GM18951 (cell line): ENCODE measurements around the gene C12orf75.
"Not testable (repeated sequence)": the region's sequence is repeated elsewhere in the genome, so short reads cannot be mapped to it uniquely, and the experiment has no call there.

Experiments
- POLR2A ChIP-seq: IDR thresholded peaks from 4 replicates; pipeline ENCODE4 v1.6.1; 2011; ENCODE audit warnings: mild to moderate bottlenecking; ENCODE audit not compliant: insufficient read length, insufficient read depth; ENCODE audit errors: extremely low read depth
- in situ Hi-C: fragments of 300-500 bp; cut with MboI; formaldehyde crosslinking; loops from one replicate; pipeline ENCODE4 v1.12.0; 2022; ENCODE audit warnings: low sequenced_read_pairs, mixed read lengths, inconsistent platforms; ENCODE audit not compliant: unreplicated experiment

The C12orf75 gene

DNA sequence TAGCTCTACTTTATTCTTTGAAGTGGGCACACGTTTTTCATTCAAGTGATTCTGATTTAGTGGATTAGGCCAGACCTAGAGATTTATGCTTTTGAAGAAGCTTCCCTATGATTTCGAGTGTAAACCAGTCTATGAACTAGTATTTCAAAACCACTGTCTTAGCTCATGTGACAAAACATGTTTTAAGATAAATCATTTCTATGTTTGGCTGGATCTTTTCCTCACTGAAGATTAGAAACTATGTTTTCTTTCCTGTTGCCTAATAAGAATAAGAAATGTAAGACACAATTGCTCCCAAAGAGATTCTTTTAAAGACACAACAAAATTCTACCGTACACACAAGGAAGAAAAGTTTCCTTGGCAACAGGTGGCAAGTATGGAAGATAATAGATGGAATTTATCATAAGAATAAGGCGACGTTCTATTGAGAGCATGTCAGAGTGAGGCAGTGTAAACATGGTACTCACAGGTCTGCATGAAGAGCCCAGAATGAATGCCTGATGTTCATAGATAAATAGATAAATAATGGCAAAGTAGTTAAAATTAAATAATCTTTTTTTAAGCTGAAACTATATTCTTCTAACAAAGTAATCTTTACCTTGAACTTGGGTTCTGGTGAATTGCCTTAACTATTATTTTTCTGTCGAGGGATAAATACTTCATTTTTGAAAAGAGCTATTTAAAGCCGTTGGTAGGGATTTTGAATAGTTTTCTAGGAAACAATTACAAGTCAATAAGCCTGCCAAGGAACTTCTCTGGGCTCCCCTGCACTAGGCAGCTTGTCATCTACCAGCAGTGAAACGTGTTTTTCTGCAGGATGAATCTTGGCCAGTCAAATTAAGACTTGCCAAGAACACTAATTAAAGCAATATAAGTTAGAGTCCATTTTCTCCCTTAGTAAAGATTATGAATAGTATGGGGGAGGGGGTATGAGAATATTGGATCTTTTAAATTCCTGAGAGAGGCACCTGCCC is 34.1 kb upstream of the C12orf75 start:
- no peak for TF ChIP-seq POLR2A
- in situ Hi-C loops, result no loop called here

DNA sequence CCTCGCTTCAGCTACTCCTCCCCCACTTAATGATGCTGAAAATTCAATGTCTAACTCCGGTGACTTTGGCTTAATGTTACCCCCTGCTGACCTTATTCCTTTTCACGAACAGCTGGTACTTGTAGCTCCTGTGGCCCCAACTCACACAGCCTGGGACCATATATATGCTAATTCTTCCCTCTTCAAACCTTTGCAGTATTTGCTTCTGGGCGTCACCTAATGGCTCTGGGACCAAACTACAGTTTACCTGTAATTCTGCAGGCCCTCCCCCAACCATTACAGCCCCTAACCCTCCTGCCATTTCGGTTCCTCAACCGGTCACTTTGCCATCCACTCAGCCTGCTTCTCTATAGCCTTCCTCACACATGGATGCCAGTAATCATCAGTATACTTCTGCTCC is 29.6 kb upstream of the C12orf75 start:
- in situ Hi-C loops, result no loop called here
- no peak for TF ChIP-seq POLR2A

DNA sequence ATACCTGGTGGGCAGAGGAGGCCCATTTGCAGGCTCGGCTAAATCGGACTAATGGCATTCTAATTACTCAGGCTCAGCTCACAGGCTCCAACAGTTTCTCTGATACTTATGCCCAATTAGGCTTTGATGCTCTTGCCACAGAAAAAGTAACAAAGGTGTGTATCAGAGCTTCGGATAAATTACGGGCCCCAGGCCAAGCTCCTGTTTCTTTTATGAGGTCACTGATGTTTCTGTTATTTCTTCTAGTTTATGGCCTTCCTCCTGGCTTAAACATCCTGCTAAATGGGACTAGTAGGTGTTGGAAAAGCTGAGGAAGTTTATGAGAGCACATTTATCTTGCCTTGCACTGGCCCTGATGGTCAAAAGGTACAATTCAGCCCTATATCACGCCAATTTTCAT is 28.8 kb upstream of the C12orf75 start:
- TF ChIP-seq POLR2A, result no peak
- in situ Hi-C loops, result no loop called here

DNA sequence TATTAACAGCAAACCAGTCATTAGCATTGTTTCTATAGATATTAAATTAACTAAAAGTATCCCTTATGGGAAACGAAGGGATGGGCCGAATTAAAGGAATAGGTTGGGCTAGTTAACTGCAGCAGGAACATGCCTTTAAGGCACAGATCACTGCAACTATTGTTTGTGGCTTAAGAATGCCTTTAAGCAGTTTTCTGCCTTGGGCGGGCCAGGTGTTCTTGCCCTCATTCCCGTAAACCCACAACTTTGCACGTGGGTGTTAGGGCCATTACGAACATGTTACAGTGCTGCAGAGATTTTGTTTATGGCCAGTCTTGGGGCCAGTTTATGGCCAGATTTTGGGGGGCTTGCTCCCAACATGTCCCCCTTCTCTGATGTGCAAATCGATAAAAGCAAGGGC is 27.5 kb upstream of the C12orf75 start:
- in situ Hi-C loops, result not testable (repeated sequence)

DNA sequence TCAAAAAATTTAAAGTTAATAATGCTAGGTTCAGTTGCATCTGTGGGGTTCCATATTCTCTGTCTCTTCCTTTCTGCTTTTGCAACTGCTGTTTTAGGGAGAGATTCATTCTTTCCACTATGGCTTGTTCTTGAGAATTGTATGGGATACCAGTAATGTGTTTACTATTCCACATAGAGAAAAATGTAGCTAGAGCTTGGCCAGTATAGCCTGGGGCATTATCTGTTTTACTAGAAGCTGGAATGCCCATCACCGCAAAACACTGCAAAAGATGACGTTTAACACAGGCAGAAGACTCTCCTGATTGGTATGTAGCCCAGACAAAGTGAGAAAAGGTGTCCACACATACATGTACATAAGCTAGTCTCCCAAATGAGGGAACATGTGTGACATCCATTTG is 25.9 kb upstream of the C12orf75 start:
- in situ Hi-C loops, result not testable (repeated sequence)

DNA sequence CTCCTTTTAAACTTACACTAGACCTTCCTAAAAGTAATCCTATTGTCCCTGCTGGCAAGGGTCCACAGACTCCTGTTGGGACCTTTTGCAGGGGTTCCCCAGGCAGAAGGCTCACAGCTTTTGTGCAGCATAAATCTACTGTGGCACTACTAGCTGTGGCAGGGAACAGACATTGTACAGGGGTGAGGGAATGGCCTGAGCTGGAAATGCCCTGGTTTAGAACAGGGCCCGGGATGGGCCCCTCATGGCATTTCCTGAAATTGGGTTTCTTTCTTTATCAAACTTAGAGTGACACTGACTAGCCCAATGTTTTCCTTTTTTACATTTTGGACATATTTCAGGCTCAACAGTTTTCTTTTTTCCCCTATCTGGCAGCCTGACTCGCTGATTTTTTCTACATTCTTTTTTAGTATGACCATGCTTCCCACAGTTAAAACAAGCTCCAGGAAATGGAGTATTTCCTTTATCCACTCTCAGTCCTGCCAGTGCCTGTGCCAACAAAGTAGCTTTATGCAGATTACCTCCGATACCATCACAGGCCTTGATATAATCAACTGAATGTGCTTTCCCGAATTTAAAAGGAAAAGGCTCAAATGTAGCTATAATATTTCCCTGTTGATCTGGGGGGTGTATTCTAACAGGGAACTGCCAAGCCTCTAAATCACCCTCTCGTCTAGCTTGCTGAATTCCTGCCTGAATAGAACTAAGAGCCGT is 22.7 kb upstream of the C12orf75 start:
- in situ Hi-C loops, result not testable (repeated sequence)

DNA sequence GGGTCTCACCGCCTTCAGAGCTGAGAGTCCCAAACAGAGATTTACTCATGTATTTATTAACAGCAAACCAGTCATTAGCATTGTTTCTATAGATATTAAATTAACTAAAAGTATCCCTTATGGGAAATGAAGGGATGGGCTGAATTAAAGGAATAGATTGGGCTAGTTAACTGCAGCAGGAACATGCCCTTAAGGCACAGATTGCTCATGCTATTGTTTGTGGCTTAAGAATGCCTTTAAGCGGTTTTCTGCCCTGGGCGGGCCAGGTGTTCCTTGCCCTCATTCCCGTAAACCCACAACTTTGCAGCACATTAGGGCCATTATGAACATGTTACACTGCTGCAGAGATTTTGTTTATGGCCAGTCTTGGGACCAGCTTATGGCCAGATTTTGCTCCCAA is 21.7 kb upstream of the C12orf75 start:
- in situ Hi-C loops, result not testable (repeated sequence)

DNA sequence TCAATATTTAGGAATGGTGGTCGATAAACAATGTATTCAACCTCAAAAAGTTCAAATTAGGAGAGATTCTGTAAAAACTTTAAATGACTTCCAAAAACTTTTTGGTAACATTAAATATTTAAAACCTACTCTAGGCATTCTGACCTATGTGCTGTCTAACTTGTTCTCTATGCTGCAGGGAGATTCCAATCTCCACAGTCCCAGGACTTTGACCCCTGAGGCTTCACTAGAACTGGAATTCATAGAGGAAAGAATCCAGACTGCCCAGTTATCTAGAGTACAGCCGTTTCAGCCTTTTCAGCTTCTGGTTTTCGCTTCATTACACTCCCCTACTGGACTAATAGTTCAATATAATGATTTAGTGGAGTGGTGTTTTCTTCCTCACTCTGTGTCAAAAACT is 21.1 kb upstream of the C12orf75 start:
- in situ Hi-C loops, result not testable (repeated sequence)

DNA sequence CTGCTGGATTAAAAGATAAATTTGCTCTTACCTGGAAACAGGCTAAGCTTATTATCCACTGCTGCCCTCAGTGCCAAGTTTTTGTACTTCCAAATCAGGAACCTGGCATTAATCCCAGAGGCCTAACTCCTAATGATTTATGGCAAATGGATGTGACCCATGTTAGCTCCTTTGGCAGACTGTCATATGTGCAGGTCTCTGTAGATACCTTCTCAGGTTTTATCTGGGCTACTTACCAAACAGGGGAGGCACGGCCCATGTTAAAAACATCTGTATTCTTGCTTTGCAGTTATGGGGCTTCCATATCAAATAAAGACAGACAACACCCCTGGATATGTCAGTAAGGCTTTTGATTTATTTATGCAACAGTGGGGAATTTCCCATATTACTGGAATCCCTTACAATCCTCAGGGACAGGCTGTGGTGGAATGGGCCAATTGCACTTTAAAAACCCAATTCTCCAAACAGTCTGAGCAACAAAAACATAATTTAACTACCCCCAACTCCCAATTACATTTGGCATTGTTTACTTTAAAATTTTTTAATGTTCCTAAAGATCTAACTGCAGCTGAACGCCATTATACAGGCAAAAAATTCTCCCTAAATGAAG is 19.9 kb upstream of the C12orf75 start:
- in situ Hi-C loops, result not testable (repeated sequence)

DNA sequence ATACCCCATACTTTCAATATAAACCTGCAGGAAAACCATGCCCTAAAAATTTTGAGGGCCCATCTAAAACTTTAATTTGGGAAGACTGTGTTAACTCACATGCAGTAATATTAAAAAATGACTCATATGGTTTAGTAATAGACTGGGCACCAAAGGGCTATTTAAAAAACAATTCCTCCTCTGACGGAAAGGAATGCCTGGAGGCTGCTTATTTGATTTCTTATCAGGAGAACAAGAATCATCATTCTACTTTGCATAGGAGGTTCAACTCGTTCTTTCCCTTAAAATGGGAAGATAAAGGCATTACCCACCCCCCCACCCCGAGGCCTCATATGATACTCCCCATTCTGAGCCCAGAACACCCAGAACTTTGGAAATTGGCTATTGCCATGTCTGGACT is 18.6 kb upstream of the C12orf75 start:
- in situ Hi-C loops, result not testable (repeated sequence)

DNA sequence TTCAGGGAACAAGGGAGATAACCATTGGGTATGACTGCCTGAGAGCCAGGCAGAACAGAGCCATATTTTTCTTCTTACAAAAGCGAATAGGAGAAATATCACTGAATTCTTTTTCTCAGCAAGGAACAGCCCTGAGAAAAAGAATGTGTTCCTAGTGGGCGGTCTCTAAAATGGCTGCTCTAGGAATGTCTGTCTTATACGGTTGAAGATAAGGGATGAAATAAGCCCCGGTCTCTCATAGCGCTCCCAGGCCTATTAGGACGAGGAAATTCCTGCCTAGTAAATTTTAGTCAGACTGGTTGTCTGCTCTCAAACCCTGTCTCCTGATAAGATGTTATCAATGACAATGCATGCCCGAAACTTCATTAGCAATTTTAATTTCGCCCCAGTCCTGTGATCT is 16.7 kb upstream of the C12orf75 start:
- in situ Hi-C loops, result not testable (repeated sequence)

DNA sequence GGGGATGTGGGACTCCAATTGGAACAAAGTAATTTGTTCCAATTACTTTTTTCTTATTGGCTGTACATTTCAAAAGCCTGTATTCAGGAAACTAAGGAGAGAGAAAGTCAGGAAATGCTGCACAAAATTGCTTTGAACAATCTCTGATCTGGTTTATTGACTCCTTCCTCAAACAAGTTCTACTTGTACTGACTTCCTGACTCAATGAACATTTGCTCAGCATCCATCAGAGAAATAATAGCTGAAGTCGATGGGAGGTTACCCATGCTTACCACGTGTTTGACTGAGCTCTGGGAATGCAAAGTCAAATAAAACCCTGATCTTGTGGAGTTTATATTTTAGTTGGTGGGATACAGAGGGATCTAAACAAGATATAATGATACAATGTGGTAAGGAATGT is 15.4 kb upstream of the C12orf75 start:
- no peak for TF ChIP-seq POLR2A
- in situ Hi-C loops, result no loop called here

DNA sequence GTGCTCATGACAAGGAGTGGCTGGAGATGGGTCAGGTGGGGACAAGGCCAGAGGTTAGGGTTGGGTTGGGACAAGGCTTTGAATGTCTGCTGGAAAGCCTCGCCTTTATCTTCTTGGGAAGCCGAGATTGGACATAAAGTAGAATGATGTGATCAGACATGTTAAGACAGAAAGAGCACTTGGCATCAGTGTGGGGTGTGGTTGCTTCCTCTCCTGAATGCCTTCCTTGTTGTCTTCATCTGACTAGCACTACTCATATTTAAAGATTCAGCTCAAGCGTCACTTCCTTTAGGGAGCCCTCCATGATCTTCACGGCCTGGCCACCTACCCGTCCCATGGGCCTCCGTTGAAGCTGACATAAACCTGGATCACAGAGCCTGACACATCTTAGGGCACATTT is 14.8 kb upstream of the C12orf75 start:
- in situ Hi-C loops, result no loop called here
- no peak for TF ChIP-seq POLR2A
